Measurements from ENCODE around the gene TOPAZ1.
"Not testable (repeated sequence)": the region's sequence is repeated elsewhere in the genome, so short reads cannot be mapped to it uniquely, and the experiment has no call there.

The TOPAZ1 gene

DNA sequence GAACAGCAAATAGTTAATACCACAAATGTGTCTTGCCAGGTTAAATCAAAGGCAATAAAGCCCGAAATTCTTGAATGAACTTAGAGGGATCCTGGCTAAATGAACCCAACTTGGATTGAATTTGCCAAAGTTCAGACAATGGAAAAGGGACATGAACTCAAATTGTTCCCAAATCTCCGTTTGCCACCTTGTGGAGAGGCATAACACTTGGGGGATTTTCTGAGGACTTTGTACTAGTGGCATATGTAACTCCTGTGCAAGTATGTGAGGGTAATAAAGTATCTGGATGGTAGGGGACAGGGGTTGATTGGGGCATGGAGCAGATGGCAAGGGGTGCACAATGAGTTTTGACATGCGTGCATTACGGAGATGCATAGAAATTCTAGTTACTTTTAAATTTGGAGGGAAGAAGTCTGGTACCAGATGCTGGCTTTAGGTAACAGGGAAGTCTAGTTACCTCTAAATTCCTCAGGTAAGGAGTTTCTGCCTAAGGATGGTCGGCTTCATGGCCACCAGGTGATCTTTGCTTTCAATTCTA, 95.6 kb downstream of the TOPAZ1 start:
- no peak for FAIRE-seq

DNA sequence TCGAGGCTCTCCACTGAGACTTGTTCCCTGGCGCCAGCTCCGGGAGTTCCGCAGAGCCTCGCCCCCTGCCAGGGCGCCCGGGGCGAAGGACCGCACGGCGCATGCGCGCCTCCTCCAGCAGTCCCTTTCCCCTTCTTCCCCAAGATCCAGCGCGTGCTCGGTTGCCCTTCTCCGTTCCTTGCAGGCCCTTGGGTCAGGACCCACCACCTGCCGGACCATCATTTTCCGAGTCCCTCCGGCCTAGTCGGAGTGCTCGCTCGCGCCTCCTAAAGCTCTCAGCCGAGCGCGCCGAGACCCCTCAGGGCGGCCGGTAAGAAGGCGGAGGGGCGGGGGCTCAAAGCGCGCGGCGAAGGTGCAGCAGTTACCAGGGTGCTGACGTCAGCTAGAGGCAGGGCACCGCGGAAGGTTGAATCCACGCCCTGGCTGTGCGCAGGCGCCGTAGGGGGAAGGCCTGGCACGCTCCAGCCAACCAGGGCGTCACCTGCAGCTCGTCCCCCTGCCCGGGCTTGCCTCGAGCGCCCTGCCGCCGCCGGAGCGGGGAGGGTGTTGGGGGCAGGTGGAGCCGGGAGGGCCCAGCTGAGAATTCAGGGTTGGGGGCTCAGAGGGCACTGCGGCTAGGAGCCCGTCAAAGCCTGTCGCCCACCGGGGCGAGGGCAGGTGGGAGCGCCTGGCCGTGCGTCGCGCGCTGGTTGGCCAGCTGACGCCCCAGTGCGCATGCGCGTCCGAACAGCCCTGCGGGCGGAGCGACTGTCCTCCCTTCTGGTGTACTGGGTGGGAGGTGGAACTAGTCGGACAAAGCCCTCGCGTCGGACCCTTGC, 96.5 kb downstream of the TOPAZ1 start, which contains the start of gene TCAIM:
TSS of gene TCAIM (plus strand) at position 757 of the 818 bp plus-strand sequence. CDS start 16,017 bp downstream, outside the sequence.
- FAIRE-seq: no peak

DNA sequence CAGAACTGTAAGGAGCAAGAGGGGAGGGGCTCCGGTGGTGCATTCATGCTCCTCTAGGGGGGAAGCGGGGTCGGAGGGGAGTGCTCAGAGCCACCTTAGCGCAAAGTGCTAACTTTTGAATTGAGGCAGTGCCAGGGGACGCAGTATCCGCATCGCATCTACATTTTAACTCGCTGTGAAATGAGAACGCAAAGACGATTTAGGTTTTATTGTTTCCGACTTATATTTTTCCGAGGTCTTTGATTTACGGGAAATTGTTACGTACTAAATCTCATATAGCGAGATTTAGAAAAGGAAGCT, 97.1 kb downstream of the TOPAZ1 start:
- no peak for FAIRE-seq

DNA sequence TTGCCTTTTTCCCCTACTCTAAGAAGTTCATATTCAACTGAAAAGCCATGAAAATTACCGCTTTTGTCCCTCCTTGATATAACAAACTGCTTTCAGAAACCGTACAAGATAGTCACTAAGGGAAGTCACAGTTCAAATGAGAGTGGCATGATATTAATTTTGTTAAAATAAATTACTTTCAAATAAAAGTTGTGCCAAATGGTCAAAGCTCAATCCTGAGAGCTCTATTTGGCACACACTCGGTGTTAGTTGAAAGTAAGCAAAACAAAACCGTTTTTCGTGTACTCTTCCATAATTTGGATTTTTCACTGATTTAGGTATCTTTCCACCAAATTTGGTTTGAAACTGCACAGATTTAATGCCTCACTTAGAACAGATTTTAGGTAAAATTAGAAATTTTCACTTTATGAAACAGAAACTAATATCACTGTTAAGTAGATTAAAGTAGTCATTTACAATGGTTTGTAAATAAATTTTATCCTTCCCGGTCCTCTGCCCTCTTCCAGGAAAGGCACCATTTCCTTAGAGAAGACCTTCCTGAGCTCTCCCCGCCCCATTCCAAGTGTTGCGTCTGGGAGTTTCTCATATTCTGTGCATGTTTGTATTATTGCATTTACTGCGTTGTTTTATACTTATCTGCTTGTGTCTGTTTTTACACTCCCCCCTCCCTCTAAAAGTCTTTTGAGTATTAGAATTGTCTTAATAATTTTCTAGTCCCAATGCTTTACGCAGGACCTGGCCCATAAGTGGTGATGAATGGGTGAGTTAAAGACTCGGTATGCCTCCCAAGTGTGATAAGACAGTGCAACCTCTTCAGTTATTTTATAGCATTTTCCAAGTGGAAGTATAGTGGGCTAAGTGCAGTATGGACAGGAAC, 97.7 kb downstream of the TOPAZ1 start:
- FAIRE-seq: no peak

DNA sequence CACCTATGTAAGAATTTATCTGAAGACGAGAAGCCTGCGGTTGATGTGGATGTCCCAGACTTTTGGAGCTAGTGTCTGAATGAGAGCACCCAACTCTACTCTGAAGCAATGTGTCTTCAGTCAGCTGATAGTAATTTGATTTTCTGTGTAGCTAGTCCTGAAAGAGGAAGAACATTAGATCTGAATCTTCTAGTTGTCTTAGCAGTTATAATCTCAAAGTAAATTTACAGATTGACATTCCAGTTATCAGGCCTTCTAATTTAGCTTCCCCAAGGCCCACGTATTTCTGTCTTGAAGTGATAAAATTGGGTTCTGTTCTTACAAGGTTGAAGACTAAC, 98.3 kb downstream of the TOPAZ1 start:
- no peak for FAIRE-seq

DNA sequence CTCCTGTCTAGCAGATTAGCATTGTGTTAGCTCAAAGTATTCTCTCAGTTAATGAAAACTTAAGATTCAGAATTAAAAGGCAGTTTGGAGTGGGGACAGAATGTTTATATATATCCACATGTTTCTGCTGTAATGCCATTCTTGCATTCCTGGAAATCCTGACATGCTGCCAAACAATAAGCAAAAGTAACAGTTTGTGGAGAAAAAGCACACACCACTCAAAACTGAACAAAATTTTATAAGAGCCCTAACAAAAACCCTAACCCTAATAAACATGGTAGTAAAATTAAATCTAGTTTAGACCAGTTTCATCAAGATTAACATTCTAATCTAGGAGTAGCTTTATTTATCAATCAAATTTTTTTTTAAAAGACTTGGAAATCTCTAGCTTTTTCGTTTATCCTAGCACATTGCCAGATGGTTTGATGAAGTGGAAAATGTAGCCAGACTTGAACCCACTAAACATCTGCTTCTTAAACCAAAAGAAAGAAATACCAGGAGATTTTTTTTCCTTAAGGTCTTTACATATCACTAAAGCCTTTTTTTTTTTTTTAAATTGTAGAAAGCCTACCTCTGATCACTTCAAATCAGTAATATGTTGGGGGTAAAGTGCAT, 100.6 kb downstream of the TOPAZ1 start:
- FAIRE-seq: no peak

DNA sequence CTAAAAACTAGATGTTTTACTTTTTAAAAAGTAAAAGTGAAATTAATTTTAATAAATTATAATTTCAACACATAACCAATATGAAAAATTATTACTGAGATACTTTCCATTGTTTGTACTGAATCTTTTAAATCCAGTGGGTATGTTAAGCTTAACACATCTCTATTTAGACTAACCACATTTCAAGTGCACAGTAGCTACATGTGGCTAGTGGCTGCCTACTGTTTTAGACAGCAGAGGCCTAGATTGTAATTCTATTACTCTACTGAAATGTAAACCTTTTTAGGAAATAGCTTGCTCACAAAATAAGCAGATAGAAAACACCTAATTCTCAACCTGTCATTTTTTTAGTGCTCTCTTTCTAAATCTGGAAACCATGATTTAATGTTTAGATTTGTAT, 101.7 kb downstream of the TOPAZ1 start:
- no peak for FAIRE-seq

DNA sequence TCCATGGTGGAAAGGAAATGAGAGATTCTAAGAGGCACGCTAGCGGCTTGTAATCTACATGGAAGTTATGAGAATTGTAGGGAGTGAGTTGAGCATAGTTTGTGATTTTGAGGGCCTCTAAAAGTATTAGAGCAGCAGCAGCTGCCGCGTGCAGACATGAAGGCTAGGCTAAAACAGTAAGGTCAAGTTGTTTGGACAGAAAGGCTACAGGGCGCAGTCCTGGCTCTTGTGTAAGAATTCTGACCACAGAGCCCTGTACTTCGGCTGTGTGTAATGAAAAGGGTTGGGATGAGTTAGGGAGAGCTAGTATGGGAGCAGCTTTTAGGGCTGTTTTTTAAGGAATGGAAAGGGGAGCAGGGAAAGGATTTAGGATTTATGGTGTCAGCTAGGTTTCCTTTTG, 104.9 kb downstream of the TOPAZ1 start:
- FAIRE-seq: not testable (repeated sequence)

DNA sequence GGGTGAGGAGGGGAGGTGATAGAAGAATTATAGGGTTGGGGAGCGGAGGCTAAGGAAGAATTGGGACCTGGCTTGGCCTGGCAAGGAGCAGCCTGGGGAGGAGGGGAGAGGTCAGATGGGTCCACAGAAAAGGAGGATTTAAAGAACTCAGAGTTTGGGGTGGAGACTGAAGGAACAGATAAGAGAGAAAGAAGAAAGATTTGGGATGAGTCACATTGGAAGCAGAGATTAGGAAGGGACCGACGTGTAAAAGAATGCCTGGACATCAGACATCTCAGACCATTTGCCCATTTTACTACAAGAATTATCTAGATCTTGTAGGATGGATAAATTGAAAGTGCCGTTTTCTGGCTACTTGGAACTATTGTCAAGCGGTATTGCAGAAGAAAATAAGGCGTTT, 107.3 kb downstream of the TOPAZ1 start:
- no peak for FAIRE-seq

DNA sequence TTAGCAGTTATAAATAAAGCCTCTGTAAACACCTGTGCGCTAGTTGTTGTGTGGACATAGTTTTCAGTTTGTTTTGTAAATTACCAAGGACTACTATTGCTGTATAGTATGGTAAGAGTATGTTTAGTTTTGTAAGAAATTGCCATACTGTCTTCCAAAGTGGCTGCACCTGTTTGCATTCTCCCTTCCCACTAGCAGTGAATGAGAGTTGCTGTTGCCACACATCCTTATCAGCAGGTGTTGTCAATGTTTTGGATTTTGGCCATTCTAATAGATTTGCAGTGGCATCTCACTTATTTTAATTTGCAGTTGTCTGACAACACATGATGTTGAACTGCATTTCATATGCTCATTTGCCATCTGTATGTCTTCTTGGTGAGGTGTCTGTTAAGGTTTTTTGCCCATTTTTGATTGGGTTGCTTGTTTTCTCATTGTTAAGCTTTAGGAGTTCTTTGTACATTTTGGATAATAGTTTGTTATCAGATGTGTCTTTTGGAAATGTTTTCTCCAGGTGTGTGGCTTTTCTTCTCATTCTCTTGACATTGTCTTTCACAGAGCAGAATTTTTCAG, 111.8 kb downstream of the TOPAZ1 start:
- no peak for FAIRE-seq

DNA sequence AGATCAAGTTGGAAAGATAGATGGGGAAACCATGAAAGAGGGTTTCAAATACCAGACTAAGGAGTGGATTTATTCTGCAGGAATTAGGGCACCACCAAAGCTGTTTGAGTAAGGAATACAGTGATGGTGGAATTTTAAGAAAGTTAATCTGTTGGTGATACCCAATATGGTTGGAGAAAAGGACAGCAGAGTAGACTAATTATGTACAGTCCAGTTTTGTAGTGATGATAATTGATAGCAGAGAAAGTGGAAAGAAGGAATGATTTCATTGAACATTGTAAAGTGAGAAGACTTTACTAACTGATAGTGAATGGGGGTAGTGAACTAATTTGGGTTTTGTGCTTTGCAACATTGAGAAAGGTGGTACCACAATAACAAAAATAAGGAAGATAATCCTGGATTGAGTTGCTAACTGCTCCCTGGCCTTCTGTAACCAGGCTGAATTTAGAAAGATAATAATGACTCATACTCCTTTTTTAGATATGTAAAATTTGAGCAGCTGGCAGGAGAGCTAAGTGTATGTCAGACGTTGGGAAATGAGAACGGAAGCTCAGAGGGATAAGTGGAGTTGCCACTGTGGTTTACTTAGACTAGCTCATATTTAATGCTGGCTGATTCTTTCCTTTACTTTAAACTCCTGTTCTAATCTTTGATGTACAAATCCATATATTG, 113.8 kb downstream of the TOPAZ1 start:
- FAIRE-seq: no peak

DNA sequence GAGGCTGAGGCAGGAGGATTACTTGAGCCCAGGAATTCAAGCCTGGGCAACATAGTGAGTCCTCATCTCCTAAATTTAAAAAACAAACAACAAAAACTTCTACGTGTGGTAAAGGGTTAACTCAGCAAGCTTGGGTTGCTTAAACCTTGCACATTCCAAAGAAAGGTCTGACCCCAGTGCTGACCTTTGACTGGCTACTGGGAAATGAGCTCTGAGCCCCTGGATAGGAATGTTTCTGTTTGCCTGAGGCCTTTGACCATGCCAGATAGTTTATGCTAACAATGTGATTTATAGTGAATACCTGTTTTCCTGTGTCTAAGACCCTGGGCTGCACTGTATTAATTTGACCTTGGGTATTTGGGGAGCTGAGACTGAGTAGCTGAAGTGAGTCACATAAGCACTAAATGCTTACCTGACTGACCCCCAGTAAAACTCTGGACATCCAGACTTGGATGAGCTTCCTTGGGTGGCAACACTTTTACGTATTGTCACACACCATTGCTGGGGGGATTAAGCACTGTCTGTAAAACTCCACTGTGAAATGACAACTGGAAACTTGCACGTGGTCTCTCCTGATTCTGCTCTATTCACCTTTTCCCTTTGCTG, 117.6 kb downstream of the TOPAZ1 start:
- FAIRE-seq: no peak

DNA sequence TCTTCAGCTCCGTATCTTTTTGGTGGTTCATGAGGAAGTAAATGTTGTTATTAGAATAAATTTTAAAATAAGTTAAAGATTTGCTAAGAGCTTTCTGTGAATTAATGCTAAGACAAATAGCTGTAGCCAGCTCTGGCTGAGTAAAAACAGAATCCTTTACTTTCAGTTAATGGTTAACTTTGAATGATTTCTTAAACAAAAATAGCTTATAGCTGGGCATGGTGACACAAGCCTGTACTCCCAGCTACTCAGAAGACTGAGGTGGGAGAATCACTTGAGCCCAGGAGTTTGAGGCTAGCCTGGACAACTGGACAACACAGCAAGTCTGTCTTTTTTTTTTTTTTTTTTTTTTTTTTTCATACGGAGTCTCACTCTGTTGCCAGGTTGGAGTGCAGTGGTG, 121.9 kb downstream of the TOPAZ1 start:
- no peak for FAIRE-seq

DNA sequence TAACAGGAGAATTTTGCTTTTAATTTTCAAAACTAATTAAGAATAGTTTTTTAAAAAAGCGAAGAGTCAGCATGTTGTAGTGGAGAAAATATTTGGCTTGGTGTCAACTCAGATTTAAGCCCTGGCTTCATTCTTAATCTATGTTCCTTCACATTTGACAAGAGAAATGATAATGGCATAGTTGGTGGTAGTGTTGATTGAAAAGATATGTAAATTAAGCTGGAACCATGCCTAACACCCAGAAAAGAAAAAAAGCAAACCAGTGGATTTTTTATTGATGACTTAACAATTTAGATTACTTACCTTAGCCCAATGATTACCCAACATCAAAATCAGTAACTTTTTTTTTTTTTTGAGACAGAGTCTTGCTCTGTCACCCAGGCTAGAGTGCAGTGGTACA, 124.3 kb downstream of the TOPAZ1 start:
- no peak for FAIRE-seq

DNA sequence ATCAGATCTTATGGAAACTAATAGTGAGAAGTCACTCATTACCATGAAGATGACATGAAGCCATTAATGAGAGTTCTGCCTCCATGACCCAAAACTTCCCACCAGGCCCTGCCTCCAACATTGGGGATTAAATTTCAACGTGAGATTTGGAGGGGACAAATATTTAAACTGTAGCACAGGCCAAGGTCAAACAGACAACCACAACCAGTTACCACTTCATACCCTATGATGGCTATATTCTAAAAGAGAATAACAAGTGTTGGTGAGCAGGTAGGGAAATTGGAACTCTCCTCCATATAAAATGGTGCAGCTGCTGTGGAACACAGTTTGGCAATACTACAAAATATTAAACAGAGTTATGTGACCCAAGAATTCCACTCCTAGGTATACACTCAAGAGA, 133.8 kb downstream of the TOPAZ1 start:
- no peak for FAIRE-seq
